ENCODE data around the gene ASPG.

Gene ASPG

GRCh38 chr14:104072586-104072985 is 12.9 kb upstream of the ASPG start:
- Histone ChIP-seq H3K27ac (replicated peaks) (no peak overlapping the region), H3K4me3 (replicated peaks; ENCODE audit: insufficient read depth, low read length) (no peak overlapping the region), H3K27me3 (ENCODE audit: insufficient read depth, poor library complexity, severe bottlenecking) (peaks cover 4% of the 10 kb centered on the region)
- no peak for TF ChIP-seq REST (IDR thresholded peaks at IDR 0.05; ENCODE audit: insufficient replicate concordance, low read depth)
- TF ChIP-seq SPI1 (IDR thresholded peaks at IDR 0.05; ENCODE audit: borderline replicate concordance, low read depth), result no peak
- no peak for TF ChIP-seq GABPA (IDR thresholded peaks at IDR 0.05; ENCODE audit: low read depth)
- TF ChIP-seq POLR2AphosphoS5 (IDR thresholded peaks at IDR 0.05; ENCODE audit: low read depth), result no peak
- TF ChIP-seq CTCF (IDR thresholded peaks at IDR 0.05; ENCODE audit: insufficient read depth, low read length), result no peak
- no peak for DNase-seq (ENCODE audit: low read depth in 1 of 2, low spot score in 1 of 2)

- Histone ChIP-seq H3K27me3 (ENCODE audit: insufficient read depth, poor library complexity, severe bottlenecking) (peaks cover 4% of the 10 kb centered on the region), H3K27ac (replicated peaks) (no peak overlapping the region), H3K4me3 (replicated peaks; ENCODE audit: insufficient read depth, low read length) (no peak overlapping the region)
- no peak for TF ChIP-seq SPI1 (IDR thresholded peaks at IDR 0.05; ENCODE audit: borderline replicate concordance, low read depth)
- TF ChIP-seq REST (IDR thresholded peaks at IDR 0.05; ENCODE audit: insufficient replicate concordance, low read depth), result no peak
- TF ChIP-seq POLR2AphosphoS5 (IDR thresholded peaks at IDR 0.05; ENCODE audit: low read depth), result no peak
- TF ChIP-seq CTCF (IDR thresholded peaks at IDR 0.05; ENCODE audit: insufficient read depth, low read length), result no peak
- no peak for DNase-seq (ENCODE audit: low read depth in 1 of 2, low spot score in 1 of 2)
Measured at GRCh38 chr14:104073764-104074163, 11.7 kb upstream of the ASPG start.

- H3K27ac ChIP-seq (replicated peaks), result no peak overlapping the region
- H3K27me3 ChIP-seq (ENCODE audit: insufficient read depth, poor library complexity, severe bottlenecking), result no peaks in the 10 kb centered on the region
- H3K4me3 ChIP-seq (replicated peaks; ENCODE audit: insufficient read depth, low read length), result no peak overlapping the region
- no peak for DNase-seq (ENCODE audit: low read depth in 1 of 2, low spot score in 1 of 2)
- TF ChIP-seq SPI1 (IDR thresholded peaks at IDR 0.05; ENCODE audit: borderline replicate concordance, low read depth), result no peak
- TF ChIP-seq CTCF (IDR thresholded peaks at IDR 0.05; ENCODE audit: insufficient read depth, low read length), result no peak
- TF ChIP-seq POLR2AphosphoS5 (IDR thresholded peaks at IDR 0.05; ENCODE audit: low read depth), result no peak
- TF ChIP-seq GABPA (IDR thresholded peaks at IDR 0.05; ENCODE audit: low read depth), result no peak
- no peak for TF ChIP-seq REST (IDR thresholded peaks at IDR 0.05; ENCODE audit: insufficient replicate concordance, low read depth)
Measured at GRCh38 chr14:104075530-104076151, 9.9 kb upstream of the ASPG start.
